ENCODE results near the gene SYNPR.
"Not testable (repeated sequence)": the region's sequence is repeated elsewhere in the genome, so short reads cannot be mapped to it uniquely, and the experiment has no call there.

SYNPR gene

GRCh38 chr3:63278171-63279004, at the start of gene SYNPR:
TSS of gene SYNPR (plus strand) at chr3:63278308.
- DNase-seq, result no peak

GRCh38 chr3:63228677-63229076, 49.4 kb upstream of the SYNPR start:
- DNase-seq, result no peak

DNA sequence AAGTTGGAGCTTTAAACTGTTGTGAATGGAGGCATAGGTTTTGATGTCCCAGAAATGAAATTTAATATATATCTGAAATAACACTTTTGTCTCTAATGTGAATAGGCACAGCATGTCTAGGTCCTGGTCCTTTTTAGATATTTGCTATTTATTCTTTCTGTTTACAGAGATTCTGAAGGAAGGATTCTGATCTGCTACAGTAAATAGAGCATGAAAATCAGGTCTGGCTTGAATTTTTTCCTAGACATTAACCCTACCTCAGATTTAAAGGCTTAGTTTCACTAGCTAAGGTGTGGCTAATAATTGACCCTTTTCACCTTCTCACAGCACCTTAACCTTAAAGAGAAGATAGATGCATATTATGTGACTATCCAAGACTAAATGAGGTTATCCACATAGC, 48.0 kb upstream of the SYNPR start:
- DNase-seq, result no peak

DNA sequence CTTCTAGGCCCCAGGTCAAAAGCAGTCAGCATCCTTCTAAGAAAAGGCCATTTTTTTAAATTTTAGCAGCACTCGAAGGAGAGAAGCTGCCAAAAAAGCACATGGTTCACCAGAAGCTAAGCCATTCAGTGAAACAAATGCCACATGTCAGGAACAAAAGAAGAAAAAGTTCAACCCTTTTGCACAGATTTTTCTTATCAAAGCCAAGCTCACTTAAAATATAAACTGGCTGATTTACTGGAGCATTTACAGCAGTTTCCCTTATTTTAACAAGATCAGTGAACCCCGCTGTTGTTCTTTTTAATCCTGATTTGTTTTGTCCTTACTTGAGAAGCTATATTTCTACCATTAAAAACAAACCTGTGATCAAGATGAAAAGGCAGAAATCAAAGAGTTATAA, 46.5 kb upstream of the SYNPR start:
- no peak for DNase-seq

DNA sequence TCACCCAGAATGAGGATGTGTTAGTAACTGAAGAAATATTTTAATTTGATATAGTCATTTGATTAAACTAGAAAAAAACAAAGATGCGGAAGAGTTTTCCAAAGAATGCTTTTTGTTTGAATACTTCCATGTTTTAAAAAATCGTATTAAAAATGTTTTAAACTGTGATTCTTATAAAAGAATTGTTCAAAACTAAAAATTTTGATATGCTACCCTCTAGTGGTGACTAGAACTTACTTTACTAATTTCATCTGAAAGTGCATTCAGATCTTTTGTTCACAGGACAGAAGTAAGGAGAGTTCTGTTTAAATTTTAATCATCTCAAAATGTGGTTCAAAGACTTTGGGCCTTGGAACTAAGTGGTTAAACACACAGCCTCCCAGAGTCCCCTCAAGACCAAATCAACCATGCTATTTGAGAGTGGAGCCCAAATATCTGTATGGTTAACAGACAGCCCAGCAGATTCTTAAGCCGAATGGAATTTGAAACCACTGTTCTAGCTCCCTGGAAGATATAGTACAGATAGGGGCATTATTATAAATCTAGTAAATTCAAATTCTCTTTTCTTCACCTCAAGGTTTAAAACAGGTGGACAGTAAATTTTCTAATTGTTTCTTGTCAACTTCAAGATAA, 45.2 kb upstream of the SYNPR start:
- DNase-seq, result no peak

GRCh38 chr3:63240381-63240902, 37.7 kb upstream of the SYNPR start:
- no peak for DNase-seq

GRCh38 chr3:63242124-63242523, 36.0 kb upstream of the SYNPR start:
- DNase-seq, result no peak

GRCh38 chr3:63244486-63244885, 33.6 kb upstream of the SYNPR start:
- no peak for DNase-seq

GRCh38 chr3:63245726-63246241, 32.3 kb upstream of the SYNPR start:
- DNase-seq, result no peak

- DNase-seq, result no peak
Measured at GRCh38 chr3:63248015-63248414, 30.1 kb upstream of the SYNPR start.

- DNase-seq, result no peak
Measured at GRCh38 chr3:63251499-63251898, 26.6 kb upstream of the SYNPR start.

- not testable (repeated sequence) for DNase-seq
Measured at GRCh38 chr3:63255819-63256218, 22.3 kb upstream of the SYNPR start.

- no peak for DNase-seq
Measured at GRCh38 chr3:63264716-63265115, 13.4 kb upstream of the SYNPR start.

- no peak for DNase-seq
Measured at GRCh38 chr3:63274359-63274758, 3.7 kb upstream of the SYNPR start.

DNA sequence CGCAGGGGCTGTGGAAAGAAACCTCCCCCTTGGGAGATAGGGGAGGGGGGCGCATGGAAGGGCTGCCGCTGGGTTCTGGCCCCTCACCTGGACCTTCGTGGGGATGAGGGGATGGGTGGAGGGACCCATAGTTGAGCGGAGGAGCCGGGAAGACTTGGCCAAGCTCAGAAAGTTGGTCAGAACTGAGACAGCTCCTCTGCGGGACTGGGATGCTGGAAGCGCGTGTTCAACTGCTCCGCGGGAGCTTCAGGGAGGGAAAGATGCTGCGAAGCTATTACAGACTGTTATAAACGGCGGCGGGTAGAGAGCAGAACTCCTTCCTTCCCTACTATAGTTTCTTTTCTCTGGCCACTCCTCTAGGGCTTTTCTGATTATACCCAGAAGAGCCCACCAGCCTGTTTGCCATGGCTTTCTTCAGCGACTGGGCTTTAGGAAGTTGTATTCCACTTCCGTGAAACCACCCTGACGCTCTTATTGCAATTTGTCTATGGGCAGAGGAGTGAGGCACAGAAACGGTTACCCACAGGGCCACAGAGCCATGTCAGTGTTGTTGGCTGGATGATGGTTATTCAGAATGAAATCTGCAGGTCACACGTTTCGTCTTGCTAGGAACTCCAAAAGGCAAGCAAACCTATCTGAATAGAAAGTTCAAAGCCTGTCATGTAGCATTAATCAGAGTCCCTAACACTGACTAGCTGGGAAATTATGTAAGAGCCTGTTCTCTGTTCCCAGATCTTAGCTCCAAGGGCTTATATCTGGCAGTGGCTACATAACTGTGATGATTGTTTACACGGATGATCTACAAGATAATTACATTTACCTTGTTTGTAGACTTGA, 1.1 kb downstream of the SYNPR start:
- no peak for DNase-seq

DNA sequence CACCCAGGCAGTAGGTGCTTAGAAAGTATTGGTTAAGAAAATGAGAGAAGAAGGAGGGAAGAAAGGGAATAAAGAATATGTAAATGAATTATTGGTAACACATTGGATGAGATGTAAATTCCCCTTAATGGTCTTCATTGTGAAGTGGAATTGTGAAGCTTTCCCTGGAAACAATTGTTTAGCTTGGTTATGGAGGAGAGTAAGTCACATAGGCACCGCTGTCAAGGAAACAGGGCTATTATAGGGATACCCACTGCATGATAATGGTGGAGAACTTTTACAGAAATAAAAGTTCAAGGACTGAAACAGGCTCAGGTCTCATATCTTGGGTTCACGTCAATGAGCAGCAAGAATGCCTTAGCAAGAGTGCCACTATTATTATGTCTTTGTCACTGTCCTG, 9.5 kb downstream of the SYNPR start:
- no peak for DNase-seq

DNA sequence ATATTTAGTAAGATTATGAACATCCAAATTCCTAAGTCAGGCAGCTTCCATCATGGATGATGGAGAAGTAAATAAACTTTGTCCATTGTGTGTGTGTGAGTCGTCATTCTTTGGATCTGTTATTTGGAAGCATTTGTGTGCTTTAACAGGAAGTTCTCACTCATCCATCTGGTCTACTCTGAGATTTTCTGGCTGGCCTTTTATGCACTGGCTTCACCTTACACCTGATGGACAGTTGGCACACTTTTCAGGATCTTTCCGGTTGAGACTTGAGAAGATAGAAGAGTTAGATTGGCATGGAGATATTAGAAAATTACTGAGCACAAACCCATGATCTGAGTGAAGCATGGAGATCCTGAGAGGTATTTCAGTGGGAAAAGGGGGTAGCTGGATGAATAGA, 12.6 kb downstream of the SYNPR start:
- no peak for DNase-seq

DNA sequence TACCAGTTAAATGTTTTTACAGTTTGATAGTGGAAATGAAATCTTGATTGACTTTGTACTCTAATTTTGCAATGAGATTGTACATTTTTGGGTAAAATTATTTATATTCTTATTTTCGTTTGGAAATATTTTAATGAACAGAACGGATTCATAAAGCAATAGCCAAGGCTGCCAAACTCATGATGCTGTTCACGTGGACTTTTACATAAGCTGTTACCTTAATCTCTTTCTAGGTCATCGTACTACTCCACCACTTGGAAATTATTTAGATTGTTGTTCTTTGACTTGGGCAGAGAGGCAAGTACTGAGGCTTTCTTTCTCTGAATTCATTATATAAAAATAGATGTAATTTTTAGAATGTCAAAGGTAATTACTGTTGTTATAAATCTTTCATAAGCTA, 16.2 kb downstream of the SYNPR start:
- no peak for DNase-seq

DNA sequence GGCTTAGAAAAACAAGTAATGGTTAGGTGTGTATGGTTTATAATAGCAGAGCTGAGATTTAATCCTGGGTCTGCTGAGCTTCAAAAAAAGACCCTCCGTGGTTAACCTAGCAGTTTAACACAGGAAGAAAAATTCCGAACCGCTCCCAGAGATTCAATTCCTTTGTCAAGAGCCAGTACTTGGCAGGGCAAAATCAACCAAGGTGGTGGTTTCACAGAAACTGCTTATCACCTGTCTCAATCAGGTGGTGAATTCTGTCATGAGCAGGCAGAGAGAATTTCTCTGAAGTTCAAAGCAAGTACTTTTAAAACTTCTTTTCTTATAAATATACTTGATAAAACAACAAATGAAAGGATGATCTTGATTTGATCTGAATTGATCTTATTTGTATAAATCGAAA, 17.2 kb downstream of the SYNPR start:
- no peak for DNase-seq

GRCh38 chr3:63295806-63296205, 17.7 kb downstream of the SYNPR start:
- DNase-seq, result no peak

DNA sequence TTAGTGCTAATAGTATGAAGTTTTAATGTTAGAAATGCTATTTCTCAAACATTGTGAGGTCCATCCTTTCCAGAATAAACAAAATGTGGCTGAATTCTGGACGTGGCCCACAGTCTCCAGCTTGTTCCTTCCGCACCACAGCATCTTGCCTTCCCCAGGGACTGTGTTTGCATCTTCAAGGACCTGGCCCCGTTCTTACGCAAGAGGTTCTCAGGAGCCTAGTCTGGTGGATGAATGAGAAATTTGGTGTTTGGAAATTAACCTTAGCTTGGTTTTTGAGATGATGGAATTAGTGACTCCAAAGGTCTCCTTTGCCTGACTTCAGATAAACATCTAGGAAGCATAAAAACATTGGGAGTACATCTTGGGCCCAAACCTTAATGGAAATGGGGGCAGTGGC, 18.1 kb downstream of the SYNPR start:
- DNase-seq, result no peak

GRCh38 chr3:63303238-63303637, 25.1 kb downstream of the SYNPR start:
- DNase-seq, result no peak

DNA sequence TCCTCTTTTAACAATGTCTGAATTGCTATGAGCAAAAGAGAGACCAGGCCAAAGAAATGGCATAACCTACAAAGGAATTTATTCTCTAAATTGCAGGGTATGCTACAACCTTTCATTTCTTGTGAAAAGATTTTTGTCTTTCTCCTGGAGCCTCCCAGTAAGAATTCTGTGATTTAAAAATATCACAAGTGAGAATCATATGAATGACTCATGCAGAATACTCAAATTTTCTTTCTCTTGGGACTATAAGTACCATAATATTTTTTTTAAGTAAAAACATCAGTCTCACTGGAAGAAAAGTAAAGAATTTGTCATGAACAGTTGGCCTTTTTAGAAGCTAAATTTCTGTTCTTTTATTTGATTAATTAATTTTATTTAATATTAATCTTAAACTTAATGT, 26.3 kb downstream of the SYNPR start:
- DNase-seq, result no peak
